Measurements from ENCODE around the gene FMN1. TPM values are rescaled to one million over a fixed set of nuclear protein-coding genes. Genes with fewer than 3 reads are reported as not detected.

Gene FMN1
- polyA plus RNA-seq, 3 donors = 0.28 to 3.7 (median 0.34) TPM

- no peaks in the 10 kb centered on the region for H3K9me3 ChIP-seq (replicated peaks in 1 of 2; ENCODE audit: control insufficient read depth in 1 of 2, insufficient read depth in 1 of 2, low read length in 2 of 2)
- H3K4me2 ChIP-seq (replicated peaks; ENCODE audit: extremely low read depth, low read length, poor library complexity, severe bottlenecking) = no peak overlapping the region
- Mint-ChIP-seq H3K4me3 (no peak overlapping the region), H3K4me1 (peaks cover 4% of the 10 kb centered on the region), H3K27me3 (ENCODE audit: low read depth in 3 of 3) (peaks cover 0 to 9% (median 3%) of the 10 kb centered on the region in 3 donors), H3K36me3 (peaks cover 3 to 18% of the 10 kb centered on the region in 2 donors), H3K27ac (no peak overlapping the region), H3K9me3 (peaks cover 0 to 5% (median 2%) of the 10 kb centered on the region in 7 donors)
- H4K20me1 ChIP-seq (ENCODE audit: insufficient read depth, low read length) = no peaks in the 10 kb centered on the region
- intact Hi-C loops (cut with micrococcal nuclease) = no loop called here
- TF ChIP-seq CTCF (IDR thresholded peaks at IDR 0.05) = no peak
- H3K36me3 ChIP-seq (replicated peaks in 1 of 2; ENCODE audit: control insufficient read depth in 1 of 2, insufficient read depth in 2 of 2, low read length in 2 of 2) = peaks cover 0 to 7% of the 10 kb centered on the region in 2 donors
- no peak overlapping the region for H3K27ac ChIP-seq (ENCODE audit: low read depth in 1 of 2, low read length in 2 of 2)
- peak in 2 of 3 donors; percentile 3 to 21 for DNase-seq
- H3K4me1 ChIP-seq (ENCODE audit: control insufficient read depth in 1 of 2, insufficient read depth in 2 of 2, low read length in 2 of 2) = peaks cover 0 to 7% of the 10 kb centered on the region in 2 donors
- no CpG with 5 or more reads among the region's 1 CpG for WGBS (ENCODE audit: insufficient coverage)
- no peak overlapping the region for H3K4me3 ChIP-seq (replicated peaks in 1 of 3; ENCODE audit: low read depth in 2 of 3, low read length in 3 of 3)
- no peaks in the 10 kb centered on the region for H3K27me3 ChIP-seq (ENCODE audit: control insufficient read depth in 2 of 2, insufficient read depth in 2 of 2, low read length in 2 of 2)
- H3K9ac ChIP-seq (ENCODE audit: insufficient read depth, low read length, poor library complexity, severe bottlenecking) = no peak overlapping the region
- H3K79me2 ChIP-seq (ENCODE audit: insufficient read depth, low read length) = no peaks in the 10 kb centered on the region
- no peak overlapping the region for H2AFZ ChIP-seq (ENCODE audit: insufficient read depth, low read depth, low read length, poor library complexity, severe bottlenecking)
Observed at GRCh38 chr15:32833379-32833821, 361.1 kb downstream of the FMN1 start.

DNA sequence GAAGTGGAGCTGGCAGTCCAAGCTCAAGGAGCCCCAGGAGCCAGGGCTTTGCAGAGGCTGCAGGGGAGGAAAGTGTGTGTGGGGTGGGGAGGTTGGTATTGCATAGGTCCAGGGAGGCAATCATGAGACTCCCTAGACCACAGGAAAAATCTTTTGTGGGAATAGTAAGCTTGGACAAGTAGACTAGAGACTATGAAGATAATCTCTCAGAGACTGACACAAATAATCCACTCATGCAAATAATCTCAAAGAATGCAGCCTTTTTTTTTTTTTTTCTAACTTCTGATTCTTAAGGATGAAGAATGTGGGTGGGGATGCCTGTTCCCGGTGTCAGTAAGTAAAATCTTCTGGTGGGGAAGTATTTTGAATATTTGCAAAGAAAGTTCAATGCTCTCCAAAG is 363.0 kb downstream of the FMN1 start:
- Histone ChIP-seq H3K36me3 (replicated peaks in 1 of 2; ENCODE audit: control insufficient read depth in 1 of 2, insufficient read depth in 2 of 2, low read length in 2 of 2) (no peaks in the 10 kb centered on the region), H2AFZ (ENCODE audit: insufficient read depth, low read depth, low read length, poor library complexity, severe bottlenecking) (no peak overlapping the region), H3K9me3 (replicated peaks in 1 of 2; ENCODE audit: control insufficient read depth in 1 of 2, insufficient read depth in 1 of 2, low read length in 2 of 2) (no peaks in the 10 kb centered on the region), H4K20me1 (ENCODE audit: insufficient read depth, low read length) (no peaks in the 10 kb centered on the region), H3K9ac (ENCODE audit: insufficient read depth, low read length, poor library complexity, severe bottlenecking) (no peak overlapping the region), H3K4me1 (ENCODE audit: control insufficient read depth in 1 of 2, insufficient read depth in 2 of 2, low read length in 2 of 2) (peaks cover 0 to 7% of the 10 kb centered on the region in 2 donors), H3K4me2 (replicated peaks; ENCODE audit: extremely low read depth, low read length, poor library complexity, severe bottlenecking) (no peak overlapping the region), H3K27ac (ENCODE audit: low read depth in 1 of 2, low read length in 2 of 2) (no peak overlapping the region), H3K4me3 (replicated peaks in 1 of 3; ENCODE audit: low read depth in 2 of 3, low read length in 3 of 3) (no peak overlapping the region), H3K79me2 (ENCODE audit: insufficient read depth, low read length) (no peaks in the 10 kb centered on the region), H3K27me3 (ENCODE audit: control insufficient read depth in 2 of 2, insufficient read depth in 2 of 2, low read length in 2 of 2) (no peaks in the 10 kb centered on the region)
- peaks cover 4% of the 10 kb centered on the region for H3K4me1 Mint-ChIP-seq
- intact Hi-C loops (cut with micrococcal nuclease) = no loop called here
- no peak for DNase-seq
- H3K27me3 Mint-ChIP-seq (ENCODE audit: low read depth in 3 of 3) = peaks cover 0 to 9% (median 6%) of the 10 kb centered on the region in 3 donors
- H3K36me3 Mint-ChIP-seq = peaks cover 3 to 19% of the 10 kb centered on the region in 2 donors
- H3K9me3 Mint-ChIP-seq = peaks cover 3 to 7% (median 4%) of the 10 kb centered on the region in 7 donors
- WGBS (ENCODE audit: insufficient coverage) = no CpG with 5 or more reads among the region's 1 CpG
- no peak overlapping the region for H3K27ac Mint-ChIP-seq
- TF ChIP-seq CTCF (IDR thresholded peaks at IDR 0.05) = no peak
- H3K4me3 Mint-ChIP-seq = no peak overlapping the region
